ENCODE measurements around the gene ZNF746. TPM values are rescaled to one million over a fixed set of nuclear protein-coding genes. Genes with fewer than 3 reads are reported as not detected.

The ZNF746 gene
- total RNA-seq, 1 experiment from 2014 or later, result 22.2 TPM

DNA sequence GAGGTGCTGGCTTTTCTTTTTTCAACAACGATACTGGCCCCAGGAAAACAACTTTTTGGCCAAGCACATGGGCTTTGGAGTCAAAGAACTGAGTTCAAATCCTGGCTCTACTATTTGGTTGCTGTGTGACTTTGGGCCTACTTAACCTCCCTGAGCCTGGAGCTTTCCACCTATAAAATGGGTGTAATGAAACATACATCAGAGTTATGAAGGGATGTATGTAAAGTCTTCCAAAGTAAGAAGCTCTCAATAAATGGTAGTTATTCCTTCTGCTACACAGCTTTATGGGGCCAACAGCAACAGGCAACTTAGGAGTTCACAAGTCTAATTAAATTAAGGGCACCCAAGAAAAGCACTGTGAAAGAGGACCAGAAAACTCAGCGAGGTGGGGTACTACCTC lies 69.7 kb downstream of the ZNF746 start:
- no peak for ATAC-seq
- TF ChIP-seq, protein P1, sequence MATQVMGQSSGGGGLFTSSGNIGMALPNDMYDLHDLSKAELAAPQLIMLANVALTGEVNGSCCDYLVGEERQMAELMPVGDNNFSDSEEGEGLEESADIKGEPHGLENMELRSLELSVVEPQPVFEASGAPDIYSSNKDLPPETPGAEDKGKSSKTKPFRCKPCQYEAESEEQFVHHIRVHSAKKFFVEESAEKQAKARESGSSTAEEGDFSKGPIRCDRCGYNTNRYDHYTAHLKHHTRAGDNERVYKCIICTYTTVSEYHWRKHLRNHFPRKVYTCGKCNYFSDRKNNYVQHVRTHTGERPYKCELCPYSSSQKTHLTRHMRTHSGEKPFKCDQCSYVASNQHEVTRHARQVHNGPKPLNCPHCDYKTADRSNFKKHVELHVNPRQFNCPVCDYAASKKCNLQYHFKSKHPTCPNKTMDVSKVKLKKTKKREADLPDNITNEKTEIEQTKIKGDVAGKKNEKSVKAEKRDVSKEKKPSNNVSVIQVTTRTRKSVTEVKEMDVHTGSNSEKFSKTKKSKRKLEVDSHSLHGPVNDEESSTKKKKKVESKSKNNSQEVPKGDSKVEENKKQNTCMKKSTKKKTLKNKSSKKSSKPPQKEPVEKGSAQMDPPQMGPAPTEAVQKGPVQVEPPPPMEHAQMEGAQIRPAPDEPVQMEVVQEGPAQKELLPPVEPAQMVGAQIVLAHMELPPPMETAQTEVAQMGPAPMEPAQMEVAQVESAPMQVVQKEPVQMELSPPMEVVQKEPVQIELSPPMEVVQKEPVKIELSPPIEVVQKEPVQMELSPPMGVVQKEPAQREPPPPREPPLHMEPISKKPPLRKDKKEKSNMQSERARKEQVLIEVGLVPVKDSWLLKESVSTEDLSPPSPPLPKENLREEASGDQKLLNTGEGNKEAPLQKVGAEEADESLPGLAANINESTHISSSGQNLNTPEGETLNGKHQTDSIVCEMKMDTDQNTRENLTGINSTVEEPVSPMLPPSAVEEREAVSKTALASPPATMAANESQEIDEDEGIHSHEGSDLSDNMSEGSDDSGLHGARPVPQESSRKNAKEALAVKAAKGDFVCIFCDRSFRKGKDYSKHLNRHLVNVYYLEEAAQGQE (IDR thresholded peaks at IDR 0.05; ENCODE audit: insufficient read depth in 1 of 2, low read depth in 2 of 2, low read length in 1 of 2), result no peak
- no peak for TF ChIP-seq SIN3A (IDR thresholded peaks at IDR 0.05; ENCODE audit: borderline replicate concordance, insufficient read depth, low read depth, low read length)
- TF ChIP-seq TCF7L2 (IDR thresholded peaks at IDR 0.05; ENCODE audit: low read depth, low read length), result no peak
- TF ChIP-seq POLR2AphosphoS5 (IDR thresholded peaks at IDR 0.05; ENCODE audit: low read depth, low read length), result no peak
- Histone ChIP-seq H3K4me3 (ENCODE audit: low read depth in 2 of 2, low read length in 2 of 2) (no peak overlapping the region), H3K36me3 (ENCODE audit: control insufficient read depth, insufficient read depth, low read length) (no peaks in the 10 kb centered on the region), H3K27me3 (ENCODE audit: control insufficient read depth, insufficient read depth, low read length) (no peaks in the 10 kb centered on the region), H3K27ac (ENCODE audit: low read length) (no peak overlapping the region), H3K4me1 (ENCODE audit: control insufficient read depth, insufficient read depth, low read length) (no peaks in the 10 kb centered on the region), H3K9me3 (ENCODE audit: control insufficient read depth, insufficient read depth, low read depth, low read length) (no peaks in the 10 kb centered on the region)
- in situ Hi-C loops (cut with HindIII; ENCODE audit: low pct_unique_long_range_greater_than_20kb, low sequenced_read_pairs), result no loop called here
- no TSS peak for BruUV-seq (replicated peaks)
- POLR2A ChIA-PET, result no interaction called here
- CTCF ChIA-PET, result no interaction called here
- intact Hi-C loops (cut with micrococcal nuclease; ENCODE audit: unreplicated experiment), result no loop called here
- no peak for DNase-seq (ENCODE audit: low read depth, low spot score)

DNA sequence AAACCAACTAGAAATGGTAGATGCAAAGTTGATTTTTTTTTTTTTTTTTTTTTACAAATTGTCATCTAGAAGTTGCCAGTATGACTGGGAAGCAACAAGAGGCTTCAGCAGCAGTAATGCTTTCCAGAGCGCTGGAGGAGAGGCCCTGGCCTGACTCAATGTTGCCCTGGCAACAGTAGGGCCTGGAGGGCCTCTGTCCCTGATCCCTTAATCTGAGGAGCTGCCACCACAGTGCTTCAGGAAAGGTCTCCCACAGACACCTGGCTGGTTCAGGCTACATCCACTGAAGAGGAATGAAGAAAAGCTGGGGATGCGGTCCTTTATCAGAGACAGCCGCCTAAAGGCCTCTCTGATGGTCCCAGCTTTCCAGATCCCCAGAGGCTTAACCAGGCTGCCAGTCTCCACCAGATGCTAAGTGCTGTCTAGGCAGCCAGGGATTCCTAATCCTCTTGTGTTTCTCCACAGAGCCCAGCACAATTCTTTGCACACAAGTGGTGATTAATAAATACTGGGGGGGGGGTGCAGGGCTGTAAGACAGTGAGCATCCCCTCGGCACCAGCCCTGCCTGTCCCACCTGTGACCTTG lies 70.4 kb downstream of the ZNF746 start:
- intact Hi-C loops (cut with micrococcal nuclease; ENCODE audit: unreplicated experiment), result no loop called here
- BruUV-seq (replicated peaks), result no TSS peak
- ATAC-seq, result no peak
- in situ Hi-C loops (cut with HindIII; ENCODE audit: low pct_unique_long_range_greater_than_20kb, low sequenced_read_pairs), result no loop called here
- ChIA-PET POLR2A (no interaction called here), CTCF (no interaction called here)
- DNase-seq (ENCODE audit: low read depth, low spot score), result no peak
- Histone ChIP-seq H3K36me3 (ENCODE audit: control insufficient read depth, insufficient read depth, low read length) (no peaks in the 10 kb centered on the region), H3K4me1 (ENCODE audit: control insufficient read depth, insufficient read depth, low read length) (no peaks in the 10 kb centered on the region), H3K27ac (ENCODE audit: low read length) (no peak overlapping the region), H3K4me3 (ENCODE audit: low read depth in 2 of 2, low read length in 2 of 2) (no peak overlapping the region), H3K27me3 (ENCODE audit: control insufficient read depth, insufficient read depth, low read length) (no peaks in the 10 kb centered on the region), H3K9me3 (ENCODE audit: control insufficient read depth, insufficient read depth, low read depth, low read length) (no peaks in the 10 kb centered on the region)
- TF ChIP-seq, protein P2, sequence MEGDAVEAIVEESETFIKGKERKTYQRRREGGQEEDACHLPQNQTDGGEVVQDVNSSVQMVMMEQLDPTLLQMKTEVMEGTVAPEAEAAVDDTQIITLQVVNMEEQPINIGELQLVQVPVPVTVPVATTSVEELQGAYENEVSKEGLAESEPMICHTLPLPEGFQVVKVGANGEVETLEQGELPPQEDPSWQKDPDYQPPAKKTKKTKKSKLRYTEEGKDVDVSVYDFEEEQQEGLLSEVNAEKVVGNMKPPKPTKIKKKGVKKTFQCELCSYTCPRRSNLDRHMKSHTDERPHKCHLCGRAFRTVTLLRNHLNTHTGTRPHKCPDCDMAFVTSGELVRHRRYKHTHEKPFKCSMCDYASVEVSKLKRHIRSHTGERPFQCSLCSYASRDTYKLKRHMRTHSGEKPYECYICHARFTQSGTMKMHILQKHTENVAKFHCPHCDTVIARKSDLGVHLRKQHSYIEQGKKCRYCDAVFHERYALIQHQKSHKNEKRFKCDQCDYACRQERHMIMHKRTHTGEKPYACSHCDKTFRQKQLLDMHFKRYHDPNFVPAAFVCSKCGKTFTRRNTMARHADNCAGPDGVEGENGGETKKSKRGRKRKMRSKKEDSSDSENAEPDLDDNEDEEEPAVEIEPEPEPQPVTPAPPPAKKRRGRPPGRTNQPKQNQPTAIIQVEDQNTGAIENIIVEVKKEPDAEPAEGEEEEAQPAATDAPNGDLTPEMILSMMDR (IDR thresholded peaks at IDR 0.05), result no peak
- no peak for TF ChIP-seq SIN3A (IDR thresholded peaks at IDR 0.05; ENCODE audit: borderline replicate concordance, insufficient read depth, low read depth, low read length)
- TF ChIP-seq, protein P1 (IDR thresholded peaks at IDR 0.05; ENCODE audit: insufficient read depth in 1 of 2, low read depth in 2 of 2, low read length in 1 of 2), result no peak
- no peak for TF ChIP-seq TCF7L2 (IDR thresholded peaks at IDR 0.05; ENCODE audit: low read depth, low read length)
- TF ChIP-seq POLR2AphosphoS5 (IDR thresholded peaks at IDR 0.05; ENCODE audit: low read depth, low read length), result no peak
